ENCODE measurements around the gene CTNNB1. TPM values are rescaled to one million over a fixed set of nuclear protein-coding genes. Genes with fewer than 3 reads are reported as not detected.

CTNNB1 gene
- 239 and 272 TPM in 2 replicates for polyA plus RNA-seq (2014; cell fraction: cytosol; rRNA removed)
- polyA plus RNA-seq (2014; cell fraction: nucleus; rRNA removed), result 174 and 198 TPM in 2 replicates

DNA sequence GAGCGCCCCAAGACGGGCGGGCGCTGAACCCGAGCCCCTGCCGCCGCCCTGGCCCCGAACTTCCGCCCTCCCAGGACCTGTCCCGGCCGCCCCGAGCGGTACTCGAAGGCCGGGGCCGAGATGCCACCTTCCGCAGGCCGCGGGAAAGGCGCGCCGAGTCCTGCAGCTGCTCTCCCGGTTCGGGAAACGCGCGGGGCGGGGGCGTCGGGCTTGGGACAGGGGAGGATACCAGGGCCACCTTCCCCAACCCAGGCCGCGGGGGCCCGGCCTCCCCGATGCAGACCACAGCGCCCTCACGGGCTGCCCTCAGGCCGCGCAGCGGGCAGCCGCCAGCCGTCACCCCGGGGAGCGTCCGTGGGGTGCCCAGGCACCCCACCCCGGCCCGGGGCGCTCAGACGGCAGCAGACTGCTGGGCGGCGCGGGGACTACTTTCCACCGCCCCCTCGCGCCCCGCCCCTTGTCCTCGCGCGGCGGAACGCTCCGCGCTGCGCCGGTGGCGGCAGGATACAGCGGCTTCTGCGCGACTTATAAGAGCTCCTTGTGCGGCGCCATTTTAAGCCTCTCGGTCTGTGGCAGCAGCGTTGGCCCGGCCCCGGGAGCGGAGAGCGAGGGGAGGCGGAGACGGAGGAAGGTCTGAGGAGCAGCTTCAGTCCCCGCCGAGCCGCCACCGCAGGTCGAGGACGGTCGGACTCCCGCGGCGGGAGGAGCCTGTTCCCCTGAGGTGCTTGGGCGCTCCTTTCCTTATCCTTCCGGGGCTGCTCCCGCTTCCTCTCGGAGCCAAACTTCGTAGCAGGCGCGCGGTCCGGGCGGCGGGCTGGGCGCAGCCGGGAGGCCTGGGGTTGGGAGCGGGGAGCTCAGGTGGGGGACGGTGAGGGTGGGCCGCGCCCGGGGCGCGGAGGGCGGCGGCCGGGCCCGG lies at the start of gene CTNNB1:
TSS of gene CTNNB1 (plus strand) at position 556 of the 916 bp plus-strand sequence. CDS start 24,564 bp downstream, outside the sequence.
- peak; percentile 90 for DNase-seq (ENCODE audit: low spot score)

DNA sequence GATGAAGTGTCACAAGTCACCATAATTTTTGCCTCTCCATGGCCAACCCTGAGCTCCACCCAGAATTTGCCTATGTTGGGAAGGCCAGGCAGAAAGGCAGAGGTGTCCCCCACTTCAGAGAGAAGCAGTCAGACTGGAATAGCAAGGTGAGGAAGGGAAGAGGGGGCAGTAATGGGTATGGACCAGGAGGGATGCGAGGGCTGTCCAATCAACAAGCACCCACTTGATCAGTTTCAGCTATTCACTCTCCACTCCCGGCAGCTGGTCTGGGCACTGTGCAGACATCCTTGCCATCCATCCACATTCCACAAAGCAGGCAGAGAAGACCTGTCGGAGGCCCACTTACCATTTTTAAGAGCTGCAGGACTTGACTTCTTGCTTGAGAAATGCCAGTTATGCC lies 43.5 kb upstream of the CTNNB1 start:
- DNase-seq (ENCODE audit: low spot score), result no peak

DNA sequence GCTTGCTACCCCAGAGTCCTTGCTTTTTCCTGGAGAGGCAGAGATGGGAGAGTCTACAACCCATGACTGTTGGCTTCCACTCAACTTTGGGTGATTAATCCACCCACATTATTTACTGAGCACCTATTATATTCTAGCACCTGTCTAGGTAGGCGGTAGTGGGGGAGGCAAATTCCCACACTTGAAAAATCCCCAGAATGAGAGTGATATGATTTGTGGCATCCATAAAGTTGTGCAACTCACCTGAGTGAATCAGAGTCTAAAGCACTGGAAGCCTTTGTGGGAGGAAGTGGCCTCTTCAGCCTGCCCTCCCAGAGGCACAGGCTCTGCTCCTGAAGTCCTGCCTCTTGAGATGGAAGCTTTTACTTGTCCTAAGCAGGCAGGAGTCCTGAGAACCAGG lies 40.4 kb upstream of the CTNNB1 start:
- no peak for DNase-seq (ENCODE audit: low spot score)

DNA sequence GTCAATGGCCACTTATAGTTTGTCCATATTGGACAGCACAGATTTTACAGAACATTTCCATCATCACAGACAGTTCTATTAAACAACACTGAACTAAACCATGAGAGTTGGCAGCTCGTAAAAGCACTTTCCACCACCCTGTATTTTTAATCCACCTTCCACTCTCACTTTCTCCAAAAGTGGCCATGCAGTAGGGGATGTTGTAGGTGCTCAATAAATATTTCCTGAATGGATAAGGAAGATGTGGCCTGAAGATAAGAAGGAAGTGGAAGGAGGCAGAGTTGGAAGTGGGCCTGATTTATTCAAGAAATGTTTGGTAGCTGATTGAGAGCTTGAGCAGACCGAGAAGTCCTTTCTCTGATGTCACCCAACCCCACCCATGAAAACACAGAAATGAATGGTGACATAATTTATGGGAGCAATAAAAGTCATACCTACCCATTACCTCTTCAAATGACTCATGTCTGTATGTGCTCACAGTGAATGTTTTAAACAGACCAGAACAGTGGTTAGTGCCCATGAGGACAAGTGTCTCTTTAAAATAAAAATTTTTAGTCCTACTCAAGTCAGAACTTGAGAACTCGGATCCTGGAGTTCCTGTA lies 39.6 kb upstream of the CTNNB1 start:
- no peak for DNase-seq (ENCODE audit: low spot score)

- DNase-seq (ENCODE audit: low spot score), result no peak
Measured at GRCh38 chr3:41162541-41162940, 36.8 kb upstream of the CTNNB1 start.

DNA sequence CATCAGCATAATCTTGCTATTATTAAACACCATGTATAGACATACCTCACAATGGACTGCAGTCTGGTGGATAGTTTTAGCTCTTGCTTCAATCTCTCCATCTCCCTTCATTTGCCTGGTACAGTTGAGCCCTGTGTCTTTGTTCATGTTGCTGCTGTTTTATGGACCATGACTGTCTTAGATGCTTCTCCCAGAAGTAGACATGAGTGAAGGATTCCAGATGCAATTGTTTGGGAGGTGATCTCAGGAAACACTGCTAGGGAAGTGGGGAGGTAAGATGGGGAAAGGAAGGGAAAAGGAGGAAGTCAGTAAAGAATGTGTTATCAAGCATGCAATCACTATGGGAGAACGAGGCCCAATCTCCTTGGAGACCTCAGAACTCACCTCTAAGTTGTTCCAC lies 36.3 kb upstream of the CTNNB1 start:
- DNase-seq (ENCODE audit: low spot score), result no peak

- DNase-seq (ENCODE audit: low spot score), result no peak
Measured at GRCh38 chr3:41163421-41163820, 35.9 kb upstream of the CTNNB1 start.

- DNase-seq (ENCODE audit: low spot score), result no peak
Measured at GRCh38 chr3:41164777-41165176, 34.5 kb upstream of the CTNNB1 start.

- no peak for DNase-seq (ENCODE audit: low spot score)
Measured at GRCh38 chr3:41167722-41168497, 31.4 kb upstream of the CTNNB1 start.

DNA sequence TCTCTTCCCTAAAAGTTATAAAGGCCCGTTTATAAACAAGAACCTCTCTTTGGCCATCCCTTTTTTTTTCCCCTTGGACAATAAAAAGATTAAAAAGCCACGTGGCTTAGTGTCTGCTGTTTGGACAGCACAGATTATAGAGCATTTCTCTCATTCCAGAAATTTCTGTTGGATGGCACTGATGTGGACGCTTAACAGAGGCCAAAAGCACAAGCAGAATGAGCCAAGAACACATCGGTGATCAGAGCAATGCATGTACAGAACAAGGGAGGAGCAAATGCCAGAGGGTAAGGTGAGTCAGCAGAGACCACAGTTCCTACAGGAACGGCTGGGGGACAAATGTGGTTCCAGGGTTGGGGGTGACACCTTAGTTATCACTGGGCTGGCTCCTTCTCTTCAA lies 30.3 kb upstream of the CTNNB1 start:
- no peak for DNase-seq (ENCODE audit: low spot score)

DNA sequence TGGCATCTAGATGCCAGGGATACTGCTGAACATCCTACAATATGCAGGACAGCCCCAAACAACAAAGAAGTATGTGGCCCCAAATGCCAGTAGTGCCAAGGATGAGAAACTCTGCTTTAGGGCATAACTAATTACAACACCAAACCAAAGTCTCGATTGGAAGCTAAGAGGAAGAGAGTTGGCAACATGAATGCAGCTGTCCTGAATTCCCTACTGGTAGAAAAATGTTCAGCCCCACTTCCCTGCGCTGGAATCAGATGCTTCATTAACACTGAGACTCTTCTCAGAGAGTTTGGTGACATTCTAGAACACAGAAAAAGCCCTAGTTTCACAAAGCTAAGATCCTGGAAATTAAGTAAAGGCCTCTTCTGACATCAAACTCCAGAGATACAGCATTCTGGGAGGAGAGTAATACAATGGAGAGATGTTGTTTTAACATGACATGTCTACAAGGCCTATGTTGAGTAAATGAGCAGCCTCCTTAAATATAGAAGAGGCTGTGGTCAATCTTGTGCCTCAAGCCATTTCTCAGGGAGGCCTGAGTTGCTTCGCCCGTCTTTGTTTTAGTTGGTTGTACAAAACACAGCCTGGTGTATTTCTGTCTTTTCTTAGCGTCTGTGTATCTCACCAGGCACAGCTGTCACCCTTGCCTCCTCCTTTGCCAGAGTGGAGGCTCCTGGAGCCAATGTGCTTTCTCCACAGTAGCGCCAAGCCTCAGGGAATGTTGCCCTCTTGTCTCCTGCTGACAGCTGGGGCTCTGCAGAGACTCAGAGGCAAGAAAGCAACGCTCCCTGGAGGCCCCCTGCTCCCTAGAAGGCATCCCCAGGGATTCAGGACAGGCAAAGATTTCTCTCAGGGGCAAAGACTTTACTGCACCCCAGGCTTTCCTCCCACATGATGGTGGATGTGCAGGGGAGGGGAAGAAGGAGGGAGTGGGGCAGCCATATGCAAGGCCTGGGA lies 25.1 kb upstream of the CTNNB1 start:
- DNase-seq (ENCODE audit: low spot score), result peak; percentile 50

DNA sequence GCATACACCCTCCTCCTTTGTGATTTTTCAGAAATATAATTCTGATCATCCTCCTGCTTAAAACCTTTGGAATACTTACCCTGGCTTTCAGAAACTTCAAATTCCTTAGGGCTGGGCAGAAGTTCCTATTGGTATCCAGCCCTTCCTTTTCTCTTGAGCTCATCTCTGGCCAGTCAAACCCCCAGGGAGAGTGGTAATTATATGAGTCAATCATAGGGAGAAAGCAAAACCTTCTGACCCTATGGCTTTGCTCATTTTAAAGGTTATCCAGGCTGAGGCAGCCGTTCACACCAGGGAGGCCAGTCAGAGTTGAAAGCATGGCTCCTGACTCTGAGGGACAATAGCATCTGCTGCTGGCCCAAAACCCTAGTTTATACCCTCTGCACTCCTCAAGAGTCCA lies 23.9 kb upstream of the CTNNB1 start:
- DNase-seq (ENCODE audit: low spot score), result no peak

GRCh38 chr3:41176596-41176995 lies 22.7 kb upstream of the CTNNB1 start:
- DNase-seq (ENCODE audit: low spot score), result no peak

GRCh38 chr3:41178576-41178975 lies 20.7 kb upstream of the CTNNB1 start:
- DNase-seq (ENCODE audit: low spot score), result no peak

DNA sequence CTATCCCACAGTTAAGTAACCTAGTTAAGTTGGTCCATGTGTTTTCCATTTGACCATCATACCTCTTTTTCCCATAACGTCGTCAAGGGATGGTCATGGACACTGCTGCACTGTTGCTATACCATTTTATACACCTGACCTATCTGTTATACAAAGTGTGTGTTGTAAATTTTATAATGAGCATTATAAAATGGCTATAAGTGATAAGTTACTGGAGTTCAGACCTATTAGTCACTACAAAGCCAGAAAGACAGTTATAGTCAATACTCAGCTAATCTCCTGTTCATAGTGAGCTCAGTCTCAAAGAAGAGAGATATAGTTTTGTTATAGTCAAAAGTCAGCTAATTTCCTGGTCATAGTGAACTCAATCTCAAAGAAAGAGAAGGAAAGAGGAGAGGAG lies 18.9 kb upstream of the CTNNB1 start:
- DNase-seq (ENCODE audit: low spot score), result no peak

- no peak for DNase-seq (ENCODE audit: low spot score)
Measured at GRCh38 chr3:41182504-41183059, 16.7 kb upstream of the CTNNB1 start.

DNA sequence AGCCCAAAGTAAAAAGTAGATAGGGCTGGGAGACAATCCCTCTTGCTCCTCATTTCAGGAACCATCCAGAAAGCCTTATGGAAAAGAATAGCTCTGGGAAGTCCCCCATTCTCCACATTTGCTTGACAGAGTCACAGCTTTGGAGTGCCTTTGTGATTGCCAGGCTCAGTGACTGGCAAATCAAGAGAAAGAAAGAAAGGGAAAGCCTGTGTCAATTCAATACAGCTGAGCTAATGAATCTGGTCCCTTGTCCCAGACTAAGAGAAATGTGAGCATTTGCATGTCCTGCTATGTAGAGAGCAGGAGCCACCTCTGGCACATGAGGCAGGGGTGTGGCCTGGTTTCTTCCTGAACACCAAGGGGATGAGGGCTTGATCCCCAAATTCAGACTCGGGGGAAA lies 14.9 kb upstream of the CTNNB1 start:
- DNase-seq (ENCODE audit: low spot score), result no peak

DNA sequence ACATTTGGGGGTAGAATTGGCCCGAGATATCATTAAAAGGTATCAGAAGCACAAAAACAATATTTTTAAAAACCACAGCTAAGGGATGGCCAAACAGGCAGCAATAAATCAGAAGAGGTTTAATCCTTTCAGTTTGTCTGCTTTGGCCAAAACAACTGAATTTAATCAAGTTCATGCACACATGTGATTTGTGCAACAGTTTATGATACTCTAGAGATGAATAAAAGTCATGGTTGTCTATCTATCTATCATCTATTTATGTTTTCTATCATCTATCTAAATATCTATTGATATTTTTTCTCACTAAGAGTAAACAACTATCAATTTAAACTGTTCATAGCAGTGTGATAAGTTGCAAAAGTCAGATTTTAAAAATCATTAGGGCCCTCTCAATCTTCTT lies 13.0 kb upstream of the CTNNB1 start:
- no peak for DNase-seq (ENCODE audit: low spot score)

DNA sequence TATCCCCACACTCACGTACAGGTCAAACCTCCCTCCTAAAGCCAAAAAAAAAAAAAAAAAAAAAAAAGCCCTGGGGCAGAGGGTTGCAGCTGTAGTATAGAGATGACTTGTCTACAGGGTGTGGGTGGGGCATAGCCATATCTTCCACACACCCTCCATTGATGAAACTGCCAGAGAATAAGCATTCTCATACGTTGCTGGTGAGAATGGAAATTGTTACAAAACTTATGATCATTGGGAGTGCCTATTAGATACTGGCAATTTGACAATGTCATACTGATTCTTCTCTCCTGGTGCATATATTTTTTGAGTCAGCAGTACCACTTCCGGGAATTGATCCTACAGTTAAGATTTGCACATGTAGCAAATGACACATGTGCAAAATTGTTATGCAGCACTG lies 11.0 kb upstream of the CTNNB1 start:
- DNase-seq (ENCODE audit: low spot score), result no peak

DNA sequence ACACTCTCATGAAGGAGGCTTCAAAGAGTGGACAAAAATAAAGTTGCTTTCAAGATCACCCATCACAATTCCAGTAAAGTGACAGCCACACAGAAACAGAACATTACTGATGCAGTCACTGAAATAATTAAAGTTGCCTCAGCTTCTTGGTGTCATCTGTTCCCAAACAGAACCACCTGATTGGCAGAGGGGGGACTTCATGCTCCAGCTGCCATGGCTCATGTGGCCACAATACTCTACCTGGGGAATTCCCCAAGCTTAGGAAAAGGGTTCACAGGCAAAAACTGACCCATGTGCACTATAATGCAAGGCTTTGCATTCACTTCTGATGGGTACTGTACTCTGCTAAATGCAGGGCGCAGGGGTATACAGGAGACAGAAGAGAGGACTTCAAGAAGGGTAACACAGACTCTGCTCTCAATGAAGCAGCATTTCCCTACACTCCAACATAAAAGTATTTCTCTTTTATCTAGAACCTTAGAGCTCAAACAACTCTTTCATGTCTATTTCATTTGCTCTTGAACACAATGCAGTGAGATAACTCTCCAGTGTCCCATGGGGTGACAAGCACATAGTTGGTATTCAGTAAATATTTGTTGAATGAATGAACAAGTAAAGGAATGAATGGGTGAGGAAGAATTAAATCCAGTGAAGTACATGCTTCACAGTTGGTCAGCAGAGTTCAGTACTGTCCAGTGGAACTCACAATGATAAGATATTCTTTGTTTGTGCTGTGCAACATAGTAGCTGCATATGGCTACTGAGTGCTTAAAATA lies 8.6 kb upstream of the CTNNB1 start:
- no peak for DNase-seq (ENCODE audit: low spot score)

Data from SK-N-DZ (cell line).